ENCODE measurements around the gene ACVRL1. TPM values are rescaled to one million over a fixed set of nuclear protein-coding genes. Genes with fewer than 3 reads are reported as not detected.

ACVRL1 gene
- total RNA-seq, 4 donors from 2014 or later = 46.4 to 169 (median 56.8) TPM

GRCh38 chr12:51911788-51912711 is 4.7 kb downstream of the ACVRL1 start:
- peak overlapping the region in 2 of 4 donors; percentile 14 to 30 for H3K4me3 ChIP-seq
- H3K4me1 ChIP-seq = peaks cover 0 to 34% (median 3%) of the 10 kb centered on the region in 4 donors
- H3K27ac ChIP-seq = peak overlapping the region in 3 of 4 donors; percentile 42 to 73 (median 60)

GRCh38 chr12:51913071-51914033 is 6.0 kb downstream of the ACVRL1 start:
- Histone ChIP-seq H3K4me3 (peak overlapping the region in 2 of 4 donors; percentile 14 to 30), H3K27me3 (no peaks in the 10 kb centered on the region), H3K9me3 (no peaks in the 10 kb centered on the region), H3K36me3 (peaks cover 0 to 13% (median 0%) of the 10 kb centered on the region in 3 donors), H3K4me1 (peaks cover 0 to 31% (median 2%) of the 10 kb centered on the region in 4 donors), H3K27ac (peak overlapping the region in 3 of 4 donors; percentile 42 to 73 (median 60))
- TF ChIP-seq POLR2A (IDR thresholded peaks at IDR 0.05) (no peak), CTCF (IDR thresholded peaks at IDR 0.05) (peak in 1 of 6 experiments; percentile 2)
- peak in 1 of 3 donors; percentile 42 for DNase-seq

More at GRCh38 chr12:51911788-51912711, 4.7 kb downstream of the ACVRL1 start:
- H3K9me3 ChIP-seq = no peaks in the 10 kb centered on the region
- peak in 1 of 3 donors; percentile 51 for DNase-seq
- H3K27me3 ChIP-seq = no peaks in the 10 kb centered on the region
- no peak for TF ChIP-seq CTCF (IDR thresholded peaks at IDR 0.05)
- TF ChIP-seq POLR2A (IDR thresholded peaks at IDR 0.05) = no peak
- H3K36me3 ChIP-seq = peaks cover 0 to 13% (median 0%) of the 10 kb centered on the region in 3 donors

DNA sequence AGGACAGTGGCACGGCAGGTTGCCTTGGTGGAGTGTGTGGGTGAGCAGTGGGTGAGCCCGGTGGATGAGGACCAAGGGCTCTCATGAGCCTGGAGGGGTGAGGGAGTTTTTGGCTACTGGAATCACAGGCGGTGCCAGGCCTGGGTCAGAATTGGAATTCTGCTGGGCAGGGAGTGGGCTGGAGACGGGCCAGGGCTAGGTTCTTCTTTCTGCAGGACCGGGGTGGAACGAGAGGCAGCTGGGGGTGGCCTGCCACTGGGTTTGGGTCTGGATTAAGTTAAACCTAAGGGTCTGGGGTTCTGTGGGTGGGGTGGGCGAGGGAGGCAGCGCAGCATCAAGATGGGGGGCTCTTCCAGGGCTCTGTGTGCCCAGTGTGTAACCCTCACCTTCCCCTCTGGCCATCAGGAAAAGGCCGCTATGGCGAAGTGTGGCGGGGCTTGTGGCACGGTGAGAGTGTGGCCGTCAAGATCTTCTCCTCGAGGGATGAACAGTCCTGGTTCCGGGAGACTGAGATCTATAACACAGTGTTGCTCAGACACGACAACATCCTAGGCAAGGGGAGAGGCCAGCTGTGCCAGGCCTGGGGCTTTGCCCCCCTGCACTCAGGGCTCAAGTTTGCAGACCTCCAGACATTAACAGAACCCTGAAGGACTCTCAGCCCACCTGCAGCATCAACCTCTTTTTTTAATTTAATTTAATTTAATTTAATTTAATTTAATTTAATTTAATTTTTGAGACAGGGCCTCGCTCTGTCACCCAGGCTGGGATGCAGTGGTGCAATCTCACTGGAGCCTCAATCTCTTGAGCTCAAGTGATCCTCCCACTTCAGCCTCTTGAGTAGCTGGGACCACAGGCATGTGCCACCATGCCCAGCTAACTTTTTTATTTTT is 7.0 kb downstream of the ACVRL1 start:
- Histone ChIP-seq H3K9me3 (no peaks in the 10 kb centered on the region), H3K36me3 (peaks cover 0 to 13% (median 0%) of the 10 kb centered on the region in 3 donors), H3K4me3 (no peak overlapping the region), H3K4me1 (peaks cover 0 to 28% (median 2%) of the 10 kb centered on the region in 4 donors), H3K27ac (peak overlapping the region in 1 of 4 donors; percentile 73), H3K27me3 (no peaks in the 10 kb centered on the region)
- peak in 1 of 3 donors; percentile 45 for DNase-seq
- no peak for TF ChIP-seq CTCF (IDR thresholded peaks at IDR 0.05)
- no peak for TF ChIP-seq POLR2A (IDR thresholded peaks at IDR 0.05)

GRCh38 chr12:51915003-51915625 is 7.8 kb downstream of the ACVRL1 start:
- peak in 1 of 3 donors; percentile 44 for DNase-seq
- no peak for TF ChIP-seq CTCF (IDR thresholded peaks at IDR 0.05)
- no peak for TF ChIP-seq POLR2A (IDR thresholded peaks at IDR 0.05)
- Histone ChIP-seq H3K36me3 (peaks cover 0 to 13% (median 0%) of the 10 kb centered on the region in 3 donors), H3K27me3 (no peaks in the 10 kb centered on the region), H3K27ac (no peak overlapping the region), H3K9me3 (no peaks in the 10 kb centered on the region), H3K4me1 (peaks cover 0 to 25% (median 2%) of the 10 kb centered on the region in 4 donors), H3K4me3 (no peak overlapping the region)
